Psoas muscle (tissue), 8 donors: Measurements from ENCODE around the gene WFDC9. TPM values are rescaled to one million over a fixed set of nuclear protein-coding genes. Genes with fewer than 3 reads are reported as not detected.
"Not testable (repeated sequence)": the region's sequence is repeated elsewhere in the genome, so short reads cannot be mapped to it uniquely, and the experiment has no call there.

Source experiments
- ATAC-seq, 4 donors: fragments of 200-7000 bp; cut with Tn5 transposase; one replicate each; pipeline ENCODE4 v1.9.1; 2020; ENCODE audit warnings: moderate library complexity in 3 of 4, mild to moderate bottlenecking in 2 of 4
- DNase-seq, 2 donors: peaks; one replicate each; pipeline ENCODE4 v3.0.0-alpha.2; 2020
- H3K27ac ChIP-seq: fragments of 200-600 bp; one replicate; pipeline ENCODE4 v1.8.0; 2022
- H3K27me3 ChIP-seq, 3 donors: fragments of 200-600 bp in 1 of 3; one replicate each; pipeline versions ENCODE4 v1.6.1 to v1.8.0; 2013 to 2022; ENCODE audit warnings: low read length in 2 of 3, mild to moderate bottlenecking in 2 of 3, moderate library complexity in 1 of 3; ENCODE audit not compliant: insufficient read depth in 3 of 3
- H3K36me3 ChIP-seq, 2 donors: fragments of 200-600 bp in 1 of 2; one replicate each; pipeline versions ENCODE4 v1.6.1 to v1.8.0; 2013 to 2022; ENCODE audit warnings: low read depth in 1 of 2, mild to moderate bottlenecking in 1 of 2, moderate library complexity in 1 of 2; ENCODE audit not compliant: insufficient read depth in 1 of 2
- H3K4me1 ChIP-seq: fragments of 200-600 bp; one replicate; pipeline ENCODE4 v1.8.0; 2022
- H3K4me3 ChIP-seq: fragments of 200-600 bp; one replicate; pipeline ENCODE4 v1.8.0; 2022; ENCODE audit warnings: mild to moderate bottlenecking
- H3K9me3 ChIP-seq: fragments of 200-600 bp; one replicate; pipeline ENCODE4 v1.8.0; 2022
- CTCF ChIP-seq: fragments of 200-600 bp; IDR thresholded peaks from one replicate; pipeline ENCODE4 v1.8.0; 2022; ENCODE audit warnings: antibody characterized with exemption
- WGBS, 3 donors: extraction: QIAGEN DNeasy Blood & Tissue Kit; methylation state at CpG; one replicate each; pipeline versions ENCODE4 v1.1.6 to v1.1.7; 2013; 5-methylcytosine and 5-hydroxymethylcytosine counted together
- intact Hi-C, 2 donors: fragments of 100-400 bp; cut with DNase I; formaldehyde crosslinking; loops; one replicate each; pipeline versions ENCODE4 v1.11.0 to v1.14.2; 2022
- polyA plus RNA-seq, 3 donors: library from polyadenylated mRNA; stranded (reverse); fragments of 200-250 nt; gene quantifications; one replicate each; pipeline ENCODE4 v1.2.3, GENCODE V29; 2013
- total RNA-seq, 4 donors: library from RNA; stranded (reverse); fragmentation: NEBNext Ultra II Directional in 2 of 4; extraction: Animal tissue kit (Norgen Biotek cat#: 25700) in 2 of 4; gene quantifications; one replicate each; pipeline versions ENCODE4 v1.2.1 to v1.2.4, GENCODE V29; 2021 to 2023
- donor health status: healthy with polysubstance abuse.
- donor health status: DM: no; HTN: no; CAD: no; lungs with moderate emphysema.
- donor health status: Bipolar disorder and iron deficiency.
- donor health status: healthy.
- donor health status: DM: yes; HTN: yes; CAD: no.
- donor health status: DM: no; HTN: no; CAD: no.
- donor health status: DM: no; HTN: no; CAD: no.
- donor health status: DM: yes; HTN: yes; CAD: no.

The WFDC9 gene
- total and polyA plus RNA-seq, 7 donors: not detected

- H3K9me3 ChIP-seq: no peaks in the 10 kb centered on the region
- no peak for TF ChIP-seq CTCF
- H3K27me3 ChIP-seq: no peaks in the 10 kb centered on the region
- intact Hi-C loops: no loop called here
- H3K27ac ChIP-seq: no peak overlapping the region
- no peaks in the 10 kb centered on the region for H3K4me1 ChIP-seq
- 30 to 92% (median 31%) methylated on average over 1 of the region's 1 CpG for WGBS, 3 donors
- ATAC-seq (no peak), DNase-seq (no peak)
- no peak overlapping the region for H3K4me3 ChIP-seq
- no peaks in the 10 kb centered on the region for H3K36me3 ChIP-seq
Measured at GRCh38 chr20:45595235-45595634, 35.8 kb downstream of the WFDC9 start.

- TF ChIP-seq CTCF: no peak
- intact Hi-C loops: no loop called here
Measured at GRCh38 chr20:45593498-45593897, 37.6 kb downstream of the WFDC9 start.

GRCh38 chr20:45592574-45593189 is 38.4 kb downstream of the WFDC9 start:
- ATAC-seq: no peak
- no peak overlapping the region for H3K4me3 ChIP-seq
- 62 to 66% (median 64%) methylated on average over 5 of the region's 5 CpGs for WGBS, 3 donors

More at GRCh38 chr20:45593498-45593897, 37.6 kb downstream of the WFDC9 start:
- 35 to 100% (median 43%) methylated on average over 1 of the region's 1 CpG for WGBS, 3 donors
- DNase-seq (no peak), ATAC-seq (no peak)
- Histone ChIP-seq H3K27me3 (no peaks in the 10 kb centered on the region), H3K4me1 (no peaks in the 10 kb centered on the region), H3K36me3 (no peaks in the 10 kb centered on the region), H3K27ac (no peak overlapping the region), H3K9me3 (no peaks in the 10 kb centered on the region), H3K4me3 (no peak overlapping the region)

GRCh38 chr20:45589725-45590124 is 41.4 kb downstream of the WFDC9 start:
- Histone ChIP-seq H3K4me1 (no peaks in the 10 kb centered on the region), H3K27ac (no peak overlapping the region), H3K9me3 (no peaks in the 10 kb centered on the region), H3K4me3 (no peak overlapping the region), H3K27me3 (no peaks in the 10 kb centered on the region), H3K36me3 (no peaks in the 10 kb centered on the region)
- intact Hi-C loops: no loop called here
- TF ChIP-seq CTCF: no peak
- DNase-seq: no peak
- WGBS, 3 donors: 21 to 40% (median 38%) methylated on average over 1 of the region's 1 CpG
- ATAC-seq: no peak

More at GRCh38 chr20:45592574-45593189, 38.4 kb downstream of the WFDC9 start:
- intact Hi-C loops: no loop called here
- H3K36me3 ChIP-seq: no peaks in the 10 kb centered on the region
- DNase-seq: no peak
- TF ChIP-seq CTCF: peak; percentile 9
- H3K9me3 ChIP-seq: no peaks in the 10 kb centered on the region
- no peak overlapping the region for H3K27ac ChIP-seq
- H3K27me3 ChIP-seq: no peaks in the 10 kb centered on the region
- no peaks in the 10 kb centered on the region for H3K4me1 ChIP-seq

GRCh38 chr20:45588800-45589199 is 42.3 kb downstream of the WFDC9 start:
- H3K27ac ChIP-seq: no peak overlapping the region
- H3K4me1 ChIP-seq: no peaks in the 10 kb centered on the region
- WGBS, 3 donors: 67 to 74% (median 71%) methylated on average over 2 of the region's 2 CpGs
- TF ChIP-seq CTCF: no peak
- no peak overlapping the region for H3K4me3 ChIP-seq
- intact Hi-C loops: no loop called here
- H3K27me3 ChIP-seq: no peaks in the 10 kb centered on the region
- no peaks in the 10 kb centered on the region for H3K9me3 ChIP-seq
- no peaks in the 10 kb centered on the region for H3K36me3 ChIP-seq
- DNase-seq: no peak
- ATAC-seq: no peak

- H3K27me3 ChIP-seq, H3K4me1 ChIP-seq, H3K9me3 ChIP-seq, DNase-seq, intact Hi-C loops, H3K4me3 ChIP-seq, H3K27ac ChIP-seq, ATAC-seq, H3K36me3 ChIP-seq: not testable (repeated sequence)
- WGBS, 3 donors: 78 to 85% (median 82%) methylated on average over 5 of the region's 5 CpGs
Measured at GRCh38 chr20:45585986-45586385, 45.1 kb downstream of the WFDC9 start.

- H3K27me3 ChIP-seq, H3K9me3 ChIP-seq, DNase-seq, H3K4me1 ChIP-seq, ATAC-seq, H3K4me3 ChIP-seq, intact Hi-C loops, H3K27ac ChIP-seq, H3K36me3 ChIP-seq: not testable (repeated sequence)
- 72 to 82% (median 73%) methylated on average over 5 of the region's 5 CpGs for WGBS, 3 donors
Measured at GRCh38 chr20:45584294-45584693, 46.8 kb downstream of the WFDC9 start.
